ENCODE measurements around the gene MAP2K5. TPM values are rescaled to one million over a fixed set of nuclear protein-coding genes. Genes with fewer than 3 reads are reported as not detected.
"Not testable (repeated sequence)": the region's sequence is repeated elsewhere in the genome, so short reads cannot be mapped to it uniquely, and the experiment has no call there.

MAP2K5 gene
- total RNA-seq, 1 donor from 2014 or later, result 29.8 TPM

DNA sequence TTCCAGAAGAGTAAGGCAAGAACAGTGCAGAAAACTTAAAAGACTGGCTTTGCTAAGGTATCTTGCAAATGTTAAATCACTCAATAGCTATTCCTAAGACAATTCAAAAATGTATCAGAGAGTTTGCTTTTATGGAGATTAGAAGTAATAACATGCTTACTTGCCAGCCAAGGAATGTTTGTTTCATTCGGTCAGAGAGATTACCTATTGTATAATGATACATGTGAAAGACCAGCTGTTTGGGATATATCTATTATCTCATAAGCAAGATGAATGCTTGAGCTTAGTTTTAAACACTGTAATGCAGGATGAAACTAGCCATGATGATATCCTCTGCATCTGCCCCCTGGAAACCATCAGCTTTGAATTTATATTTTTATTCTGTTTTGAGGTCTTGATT lies 70.7 kb downstream of the MAP2K5 start:
- Mint-ChIP-seq H3K27ac (no peak overlapping the region), H3K27me3 (ENCODE audit: low read depth) (no peaks in the 10 kb centered on the region), H3K4me1 (peaks cover 8% of the 10 kb centered on the region), H3K4me3 (no peak overlapping the region), H3K9me3 (no peaks in the 10 kb centered on the region), H3K36me3 (peaks cover under 1% of the 10 kb centered on the region)
- no peak for DNase-seq (ENCODE audit: low spot score in 2 of 2, unreplicated experiment in 2 of 2)
- TF ChIP-seq, protein P1, sequence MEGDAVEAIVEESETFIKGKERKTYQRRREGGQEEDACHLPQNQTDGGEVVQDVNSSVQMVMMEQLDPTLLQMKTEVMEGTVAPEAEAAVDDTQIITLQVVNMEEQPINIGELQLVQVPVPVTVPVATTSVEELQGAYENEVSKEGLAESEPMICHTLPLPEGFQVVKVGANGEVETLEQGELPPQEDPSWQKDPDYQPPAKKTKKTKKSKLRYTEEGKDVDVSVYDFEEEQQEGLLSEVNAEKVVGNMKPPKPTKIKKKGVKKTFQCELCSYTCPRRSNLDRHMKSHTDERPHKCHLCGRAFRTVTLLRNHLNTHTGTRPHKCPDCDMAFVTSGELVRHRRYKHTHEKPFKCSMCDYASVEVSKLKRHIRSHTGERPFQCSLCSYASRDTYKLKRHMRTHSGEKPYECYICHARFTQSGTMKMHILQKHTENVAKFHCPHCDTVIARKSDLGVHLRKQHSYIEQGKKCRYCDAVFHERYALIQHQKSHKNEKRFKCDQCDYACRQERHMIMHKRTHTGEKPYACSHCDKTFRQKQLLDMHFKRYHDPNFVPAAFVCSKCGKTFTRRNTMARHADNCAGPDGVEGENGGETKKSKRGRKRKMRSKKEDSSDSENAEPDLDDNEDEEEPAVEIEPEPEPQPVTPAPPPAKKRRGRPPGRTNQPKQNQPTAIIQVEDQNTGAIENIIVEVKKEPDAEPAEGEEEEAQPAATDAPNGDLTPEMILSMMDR (IDR thresholded peaks at IDR 0.05; ENCODE audit: unreplicated experiment), result no peak

DNA sequence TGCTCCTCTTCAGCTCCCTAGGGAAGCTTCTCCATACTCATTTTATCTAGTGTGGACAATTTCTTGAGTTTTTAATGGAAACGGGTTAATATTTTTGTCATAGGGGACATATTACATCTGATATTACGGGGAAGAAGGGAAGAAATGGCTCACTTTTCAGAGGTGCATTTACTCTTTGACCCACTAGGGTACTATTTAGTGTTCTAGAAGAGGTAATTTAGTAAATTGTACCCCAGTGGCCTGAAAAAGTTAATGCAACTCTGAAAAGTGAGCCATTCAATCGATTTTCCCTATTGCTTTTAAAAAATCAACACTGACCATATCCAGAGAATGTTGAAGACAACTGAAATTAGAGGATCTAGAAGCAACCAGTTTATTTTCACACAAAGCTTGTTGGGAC lies 71.2 kb downstream of the MAP2K5 start:
- H3K27me3 Mint-ChIP-seq (ENCODE audit: low read depth), result no peaks in the 10 kb centered on the region
- no peaks in the 10 kb centered on the region for H3K9me3 Mint-ChIP-seq
- H3K4me1 Mint-ChIP-seq, result peaks cover 7% of the 10 kb centered on the region
- TF ChIP-seq, protein P1 (IDR thresholded peaks at IDR 0.05; ENCODE audit: unreplicated experiment), result no peak
- no peak overlapping the region for H3K4me3 Mint-ChIP-seq
- DNase-seq (ENCODE audit: low spot score in 2 of 2, unreplicated experiment in 2 of 2), result no peak
- H3K27ac Mint-ChIP-seq, result no peak overlapping the region
- H3K36me3 Mint-ChIP-seq, result no peaks in the 10 kb centered on the region

DNA sequence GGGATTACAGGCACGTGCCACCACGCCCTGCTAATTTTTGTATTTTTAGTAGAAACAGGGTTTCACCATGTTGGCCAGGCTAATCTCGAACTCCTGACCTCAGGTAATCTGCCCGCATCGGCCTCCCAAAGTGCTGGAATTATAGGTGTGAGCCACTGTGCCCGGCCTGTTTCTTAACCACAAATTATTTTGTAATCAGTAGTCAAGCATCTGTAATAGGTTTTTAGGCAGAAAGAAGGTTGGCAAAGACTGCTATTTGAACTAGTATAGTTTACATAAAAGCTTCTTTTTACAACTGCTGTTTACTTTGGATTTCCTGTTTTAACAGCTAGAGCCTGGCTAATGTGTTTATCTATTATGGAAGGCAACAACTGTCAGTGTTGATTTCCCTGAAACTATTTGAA lies 72.6 kb downstream of the MAP2K5 start:
- not testable (repeated sequence) for H3K4me3 Mint-ChIP-seq; H3K27ac Mint-ChIP-seq; H3K27me3 Mint-ChIP-seq (ENCODE audit: low read depth); H3K9me3 Mint-ChIP-seq; H3K4me1 Mint-ChIP-seq; H3K36me3 Mint-ChIP-seq; DNase-seq (ENCODE audit: low spot score in 2 of 2, unreplicated experiment in 2 of 2)

DNA sequence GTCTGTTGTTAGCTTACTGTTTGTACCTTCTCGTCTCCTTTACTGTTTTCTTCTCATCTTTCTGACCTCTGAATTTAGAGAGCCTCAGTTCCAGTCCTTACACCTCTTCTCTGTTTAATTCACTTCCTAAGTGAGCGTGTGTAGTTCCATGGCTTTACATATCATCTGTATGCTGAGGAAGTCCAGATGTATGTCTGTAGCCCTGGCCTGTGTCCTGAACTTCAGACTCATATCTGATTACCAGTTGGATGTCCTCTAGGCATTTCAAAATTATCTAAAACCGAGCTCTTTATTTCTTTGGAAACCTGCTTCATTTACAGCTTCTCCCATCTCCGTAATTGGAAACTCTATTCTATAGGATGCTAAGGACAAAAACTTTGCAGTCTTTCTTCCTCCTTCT lies 75.8 kb downstream of the MAP2K5 start:
- Mint-ChIP-seq H3K4me3 (no peak overlapping the region), H3K9me3 (no peaks in the 10 kb centered on the region), H3K27me3 (ENCODE audit: low read depth) (no peaks in the 10 kb centered on the region), H3K27ac (no peak overlapping the region), H3K4me1 (no peaks in the 10 kb centered on the region), H3K36me3 (peaks cover 9% of the 10 kb centered on the region)
- TF ChIP-seq, protein P1 (IDR thresholded peaks at IDR 0.05; ENCODE audit: unreplicated experiment), result no peak
- no peak for DNase-seq (ENCODE audit: low spot score in 2 of 2, unreplicated experiment in 2 of 2)

DNA sequence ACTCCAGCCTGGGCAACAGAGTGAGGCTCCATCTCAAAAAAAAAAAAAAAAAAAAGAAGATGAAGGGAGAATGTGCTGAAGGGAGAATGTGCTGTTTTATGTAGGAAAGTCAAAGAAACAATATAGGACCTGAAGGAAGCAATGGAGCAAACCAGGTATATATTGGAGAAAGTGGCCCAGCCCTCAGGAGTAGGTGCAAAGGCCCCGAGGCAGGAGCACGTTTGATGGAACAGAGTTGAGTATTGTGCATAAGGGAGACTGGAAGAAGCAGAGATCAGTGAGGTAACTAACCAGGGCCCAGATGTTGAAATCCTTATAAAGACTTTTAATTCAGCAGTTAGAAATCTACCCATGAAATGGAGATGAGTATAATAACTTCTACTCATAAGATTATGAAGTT lies 79.6 kb downstream of the MAP2K5 start:
- Mint-ChIP-seq H3K27me3 (ENCODE audit: low read depth) (no peaks in the 10 kb centered on the region), H3K9me3 (no peaks in the 10 kb centered on the region), H3K36me3 (peaks cover 13% of the 10 kb centered on the region), H3K27ac (no peak overlapping the region), H3K4me1 (no peaks in the 10 kb centered on the region), H3K4me3 (no peak overlapping the region)
- TF ChIP-seq, protein P1 (IDR thresholded peaks at IDR 0.05; ENCODE audit: unreplicated experiment), result no peak
- no peak for DNase-seq (ENCODE audit: low spot score in 2 of 2, unreplicated experiment in 2 of 2)

DNA sequence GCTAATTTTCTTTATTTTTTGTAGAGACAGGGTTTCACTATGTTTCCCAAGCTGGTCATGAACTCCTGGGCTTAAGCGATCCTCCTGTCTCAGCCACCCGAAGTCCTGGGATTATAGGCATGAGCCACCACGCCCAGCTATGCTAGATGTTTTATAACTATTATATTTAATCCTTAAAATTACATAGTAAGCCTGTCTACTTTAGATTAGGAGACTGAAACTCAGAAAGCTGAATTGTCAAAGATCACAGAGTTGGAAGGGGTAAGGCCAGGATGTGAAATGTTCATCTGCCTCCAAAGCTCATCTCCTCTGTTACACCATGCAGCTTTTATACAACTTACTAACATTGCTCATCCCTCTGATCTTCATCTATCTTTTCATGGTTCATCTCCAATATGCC lies 89.8 kb downstream of the MAP2K5 start:
- no peaks in the 10 kb centered on the region for H3K27me3 Mint-ChIP-seq (ENCODE audit: low read depth)
- TF ChIP-seq, protein P1 (IDR thresholded peaks at IDR 0.05; ENCODE audit: unreplicated experiment), result no peak
- no peak for DNase-seq (ENCODE audit: low spot score in 2 of 2, unreplicated experiment in 2 of 2)
- H3K9me3 Mint-ChIP-seq, result peaks cover 8% of the 10 kb centered on the region
- H3K27ac Mint-ChIP-seq, result no peak overlapping the region
- H3K36me3 Mint-ChIP-seq, result peaks cover 36% of the 10 kb centered on the region
- no peaks in the 10 kb centered on the region for H3K4me1 Mint-ChIP-seq
- no peak overlapping the region for H3K4me3 Mint-ChIP-seq

DNA sequence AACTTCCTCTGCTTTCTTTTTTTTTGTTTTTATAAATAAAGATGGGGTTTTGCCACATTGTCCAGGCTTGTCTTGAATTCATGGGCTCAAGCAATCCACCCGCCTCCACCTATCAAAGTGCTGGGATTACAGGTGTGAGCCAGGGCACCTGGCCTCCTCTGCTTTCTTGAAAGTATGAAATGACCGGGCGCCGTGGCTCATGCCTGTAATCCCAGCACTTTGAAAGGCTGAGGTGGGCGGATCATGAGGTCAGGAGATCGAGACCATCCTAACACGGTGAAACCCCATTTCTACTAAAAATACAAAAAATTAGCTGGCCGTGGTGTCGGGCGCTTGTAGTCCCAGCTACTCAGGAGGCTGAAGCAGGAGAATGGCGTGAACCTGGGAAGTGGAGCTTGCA lies 93.4 kb downstream of the MAP2K5 start:
- peaks cover 45% of the 10 kb centered on the region for H3K36me3 Mint-ChIP-seq
- not testable (repeated sequence) for H3K4me3 Mint-ChIP-seq; H3K27ac Mint-ChIP-seq; DNase-seq (ENCODE audit: low spot score in 2 of 2, unreplicated experiment in 2 of 2); H3K27me3 Mint-ChIP-seq (ENCODE audit: low read depth); H3K4me1 Mint-ChIP-seq
- peaks cover 12% of the 10 kb centered on the region for H3K9me3 Mint-ChIP-seq
